Mesothelial cell of epicardium (in vitro differentiated cells): Measurements from ENCODE around the gene PDSS1. TPM values are rescaled to one million over a fixed set of nuclear protein-coding genes. Genes with fewer than 3 reads are reported as not detected.
A peak's percentile ranks its signal among the peaks of the same experiment; 100 is the strongest.

Experiments
- DNase-seq, 2 experiments: peaks; one replicate each; pipeline ENCODE4 v3.0.0; 2021; ENCODE audit warnings: low spot score in 2 of 2; ENCODE audit not compliant: unreplicated experiment in 2 of 2
- H3K27ac Mint-ChIP-seq: 2 replicates; pipeline ENCODE4 v1.8.0; 2021; ENCODE audit warnings: mixed read lengths
- H3K27me3 Mint-ChIP-seq: 2 replicates; pipeline ENCODE4 v1.8.0; 2021; ENCODE audit warnings: low read depth, mixed read lengths
- H3K36me3 Mint-ChIP-seq: 2 replicates; pipeline ENCODE4 v1.8.0; 2021; ENCODE audit warnings: mixed read lengths
- H3K4me1 Mint-ChIP-seq: 2 replicates; pipeline ENCODE4 v1.8.0; 2021; ENCODE audit warnings: mixed read lengths
- H3K4me3 Mint-ChIP-seq: 2 replicates; pipeline ENCODE4 v1.8.0; 2021; ENCODE audit warnings: mild to moderate bottlenecking, moderate library complexity, mixed read lengths
- H3K9me3 Mint-ChIP-seq: 2 replicates; pipeline ENCODE4 v1.8.0; 2021; ENCODE audit warnings: mixed read lengths
- total RNA-seq: library from RNA; stranded (reverse); gene quantifications from 3 replicates; pipeline ENCODE4 v1.2.1, GENCODE V29; 2021
- TF ChIP-seq, protein P1 (sequence below): fragments of 200-600 bp; sonication (generic); IDR thresholded peaks from one replicate; pipeline ENCODE4 v1.5.0; 2021; ENCODE audit warnings: antibody characterized with exemption; ENCODE audit not compliant: unreplicated experiment

PDSS1 gene
- total RNA-seq, 1 donor from 2014 or later, result 8.7 TPM

- peaks cover 13% of the 10 kb centered on the region for H3K36me3 Mint-ChIP-seq
- no peaks in the 10 kb centered on the region for H3K4me1 Mint-ChIP-seq
- DNase-seq, result no peak
- TF ChIP-seq, protein P1, sequence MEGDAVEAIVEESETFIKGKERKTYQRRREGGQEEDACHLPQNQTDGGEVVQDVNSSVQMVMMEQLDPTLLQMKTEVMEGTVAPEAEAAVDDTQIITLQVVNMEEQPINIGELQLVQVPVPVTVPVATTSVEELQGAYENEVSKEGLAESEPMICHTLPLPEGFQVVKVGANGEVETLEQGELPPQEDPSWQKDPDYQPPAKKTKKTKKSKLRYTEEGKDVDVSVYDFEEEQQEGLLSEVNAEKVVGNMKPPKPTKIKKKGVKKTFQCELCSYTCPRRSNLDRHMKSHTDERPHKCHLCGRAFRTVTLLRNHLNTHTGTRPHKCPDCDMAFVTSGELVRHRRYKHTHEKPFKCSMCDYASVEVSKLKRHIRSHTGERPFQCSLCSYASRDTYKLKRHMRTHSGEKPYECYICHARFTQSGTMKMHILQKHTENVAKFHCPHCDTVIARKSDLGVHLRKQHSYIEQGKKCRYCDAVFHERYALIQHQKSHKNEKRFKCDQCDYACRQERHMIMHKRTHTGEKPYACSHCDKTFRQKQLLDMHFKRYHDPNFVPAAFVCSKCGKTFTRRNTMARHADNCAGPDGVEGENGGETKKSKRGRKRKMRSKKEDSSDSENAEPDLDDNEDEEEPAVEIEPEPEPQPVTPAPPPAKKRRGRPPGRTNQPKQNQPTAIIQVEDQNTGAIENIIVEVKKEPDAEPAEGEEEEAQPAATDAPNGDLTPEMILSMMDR, result no peak
- H3K27ac Mint-ChIP-seq, result no peak overlapping the region
- no peak overlapping the region for H3K4me3 Mint-ChIP-seq
- H3K27me3 Mint-ChIP-seq, result no peaks in the 10 kb centered on the region
- no peaks in the 10 kb centered on the region for H3K9me3 Mint-ChIP-seq
Observed at GRCh38 chr10:26765549-26765948, 68.0 kb downstream of the PDSS1 start.

DNA sequence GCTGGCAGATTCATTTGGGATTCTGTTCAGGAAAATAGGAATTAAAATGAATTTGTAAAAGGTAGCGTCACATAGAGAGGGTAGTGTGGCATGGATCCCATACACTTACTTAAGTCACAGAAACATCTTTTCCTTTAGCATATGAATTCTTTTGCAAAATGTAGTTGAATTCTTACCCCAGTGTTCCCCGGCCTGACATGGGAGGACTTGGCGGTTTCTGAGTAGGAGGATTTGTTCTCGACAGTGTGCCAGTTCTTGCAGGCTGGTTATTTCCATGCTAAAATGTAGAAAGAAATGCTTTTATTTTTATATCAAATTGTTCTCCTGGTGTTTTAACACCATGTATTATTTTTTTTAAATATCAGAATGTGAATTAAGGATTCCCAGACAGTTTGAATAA, 72.6 kb downstream of the PDSS1 start:
- Mint-ChIP-seq H3K36me3 (peaks cover 14% of the 10 kb centered on the region), H3K9me3 (no peaks in the 10 kb centered on the region), H3K4me3 (no peak overlapping the region), H3K27me3 (no peaks in the 10 kb centered on the region), H3K4me1 (no peaks in the 10 kb centered on the region), H3K27ac (no peak overlapping the region)
- TF ChIP-seq, protein P1, result no peak
- DNase-seq, result no peak

DNA sequence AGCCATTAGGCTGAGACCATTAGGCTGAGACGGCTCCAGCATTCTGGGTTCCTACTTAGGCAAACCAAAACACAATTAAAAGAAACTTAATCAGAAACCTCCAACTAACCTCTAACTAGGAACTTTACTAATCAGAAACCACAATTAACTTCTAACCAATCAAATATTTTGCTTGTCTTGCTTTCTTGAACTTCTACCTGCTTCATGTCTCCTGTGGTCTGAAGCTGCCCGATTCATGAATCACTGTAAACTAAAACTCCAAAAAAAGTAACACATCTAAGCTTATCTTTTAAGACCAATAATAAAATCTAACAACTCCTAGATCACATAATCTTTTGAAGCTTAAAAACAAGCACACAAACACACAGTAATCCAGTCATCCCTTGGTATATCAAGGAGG, 76.1 kb downstream of the PDSS1 start:
- Mint-ChIP-seq H3K27ac (no peak overlapping the region), H3K4me3 (no peak overlapping the region), H3K27me3 (no peaks in the 10 kb centered on the region), H3K36me3 (peaks cover 2% of the 10 kb centered on the region), H3K4me1 (peaks cover 8% of the 10 kb centered on the region), H3K9me3 (no peaks in the 10 kb centered on the region)
- TF ChIP-seq, protein P1, result no peak
- no peak for DNase-seq

- H3K4me3 Mint-ChIP-seq, result no peak overlapping the region
- TF ChIP-seq, protein P1, result no peak
- DNase-seq, result no peak
- peaks cover 8% of the 10 kb centered on the region for H3K4me1 Mint-ChIP-seq
- H3K27ac Mint-ChIP-seq, result peak overlapping the region; percentile 26
- H3K9me3 Mint-ChIP-seq, result no peaks in the 10 kb centered on the region
- no peaks in the 10 kb centered on the region for H3K36me3 Mint-ChIP-seq
- H3K27me3 Mint-ChIP-seq, result no peaks in the 10 kb centered on the region
Observed at GRCh38 chr10:26776258-26776657, 78.8 kb downstream of the PDSS1 start.

- H3K36me3 Mint-ChIP-seq, result no peaks in the 10 kb centered on the region
- H3K27ac Mint-ChIP-seq, result peak overlapping the region; percentile 20
- TF ChIP-seq, protein P1, result no peak
- no peaks in the 10 kb centered on the region for H3K27me3 Mint-ChIP-seq
- H3K4me3 Mint-ChIP-seq, result no peak overlapping the region
- H3K9me3 Mint-ChIP-seq, result no peaks in the 10 kb centered on the region
- DNase-seq, result no peak
- H3K4me1 Mint-ChIP-seq, result peaks cover 12% of the 10 kb centered on the region
Observed at GRCh38 chr10:26777686-26778085, 80.2 kb downstream of the PDSS1 start.
